Measurements from ENCODE around the gene FNDC3B. TPM values are rescaled to one million over a fixed set of nuclear protein-coding genes. Genes with fewer than 3 reads are reported as not detected.

FNDC3B gene
- total RNA-seq, 2 donors from 2014 or later, result 80.6 to 107 TPM

DNA sequence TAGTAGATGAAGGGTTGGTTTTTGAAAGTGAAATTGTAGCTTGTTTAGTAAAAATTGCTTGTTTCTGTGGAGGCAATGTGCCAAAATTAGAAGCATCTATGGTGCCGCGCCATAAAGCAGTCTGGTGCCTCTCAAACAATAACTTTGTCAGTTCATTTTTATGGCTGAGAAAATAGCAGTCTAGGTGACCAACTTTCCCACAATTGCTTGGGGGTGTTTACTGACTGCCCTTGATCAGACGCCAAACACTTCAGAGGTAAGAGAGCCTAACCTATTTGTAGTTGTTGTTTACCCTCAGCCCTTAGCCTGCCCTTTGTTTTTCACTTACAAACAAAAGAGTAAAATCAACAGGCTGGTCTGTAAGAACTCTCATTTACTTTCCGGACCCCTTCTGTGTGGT, 174.5 kb downstream of the FNDC3B start:
- no peak for DNase-seq
- Histone ChIP-seq H3K4me3 (ENCODE audit: low read length) (peak overlapping the region; percentile 42), H3K27me3 (ENCODE audit: control insufficient read depth, insufficient read depth, low read length, poor library complexity, severe bottlenecking) (no peaks in the 10 kb centered on the region), H3K36me3 (ENCODE audit: control insufficient read depth, insufficient read depth, low read length) (peaks cover 28% of the 10 kb centered on the region), H3K4me1 (ENCODE audit: control insufficient read depth, insufficient read depth, low read length) (peaks cover 17% of the 10 kb centered on the region), H3K27ac (ENCODE audit: low read depth, low read length) (no peak overlapping the region), H3K9me3 (ENCODE audit: control insufficient read depth, low read length) (no peaks in the 10 kb centered on the region), H3K9ac (ENCODE audit: extremely low read depth, low read length, poor library complexity, severe bottlenecking) (no peak overlapping the region)
- no peaks in the 10 kb centered on the region for H3K27me3 Mint-ChIP-seq (ENCODE audit: insufficient read depth)
- peaks cover 68% of the 10 kb centered on the region for H3K4me1 Mint-ChIP-seq
- H3K36me3 Mint-ChIP-seq (ENCODE audit: low read depth), result peaks cover 7% of the 10 kb centered on the region
- H3K27ac Mint-ChIP-seq, result peak overlapping the region; percentile 74
- WGBS, 2 experiments (ENCODE audit: insufficient coverage in 1 of 2, insufficient read length in 1 of 2), result 58 to 80% methylated on average over 1 to 3 of the region's 4 CpGs
- no peak for TF ChIP-seq CTCF (conservative IDR thresholded peaks at IDR 0.05)
- no peaks in the 10 kb centered on the region for H3K9me3 Mint-ChIP-seq
- peak overlapping the region; percentile 23 for H3K4me3 Mint-ChIP-seq

DNA sequence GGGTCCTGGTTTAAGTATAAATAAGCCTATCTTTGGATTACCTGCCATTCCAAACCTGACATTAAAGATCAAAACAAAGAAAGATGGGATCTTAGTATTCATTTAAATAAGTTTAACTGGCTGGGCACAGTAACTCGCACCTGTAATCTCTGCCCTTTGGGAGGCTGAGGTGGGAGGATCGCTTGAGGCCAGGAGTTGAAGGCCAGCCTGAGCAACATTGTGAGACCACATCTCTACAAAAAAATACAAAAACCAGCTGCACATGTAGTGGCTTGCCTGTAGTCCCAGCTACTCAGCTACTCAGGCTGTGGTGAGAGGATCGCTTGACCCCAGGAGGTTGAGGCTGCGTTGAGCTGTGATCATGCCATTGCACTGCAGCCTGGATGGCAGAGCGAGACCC, 176.9 kb downstream of the FNDC3B start:
- H3K9me3 ChIP-seq (ENCODE audit: control insufficient read depth, low read length), result no peaks in the 10 kb centered on the region
- Mint-ChIP-seq H3K4me3 (no peak overlapping the region), H3K36me3 (ENCODE audit: low read depth) (no peaks in the 10 kb centered on the region), H3K9me3 (no peaks in the 10 kb centered on the region), H3K27me3 (ENCODE audit: insufficient read depth) (no peaks in the 10 kb centered on the region), H3K4me1 (peaks cover 72% of the 10 kb centered on the region), H3K27ac (no peak overlapping the region)
- H3K4me3 ChIP-seq (ENCODE audit: low read length), result no peak overlapping the region
- H3K27me3 ChIP-seq (ENCODE audit: control insufficient read depth, insufficient read depth, low read length, poor library complexity, severe bottlenecking), result no peaks in the 10 kb centered on the region
- no peak for TF ChIP-seq CTCF (conservative IDR thresholded peaks at IDR 0.05)
- H3K9ac ChIP-seq (ENCODE audit: extremely low read depth, low read length, poor library complexity, severe bottlenecking), result no peak overlapping the region
- no peak for DNase-seq
- H3K36me3 ChIP-seq (ENCODE audit: control insufficient read depth, insufficient read depth, low read length), result peaks cover 13% of the 10 kb centered on the region
- no peak overlapping the region for H3K27ac ChIP-seq (ENCODE audit: low read depth, low read length)
- peaks cover 18% of the 10 kb centered on the region for H3K4me1 ChIP-seq (ENCODE audit: control insufficient read depth, insufficient read depth, low read length)
- WGBS, 2 experiments (ENCODE audit: insufficient coverage in 1 of 2, insufficient read length in 1 of 2), result 94 to 97% methylated on average over 3 to 5 of the region's 5 CpGs

- H3K9ac ChIP-seq (ENCODE audit: extremely low read depth, low read length, poor library complexity, severe bottlenecking), result no peak overlapping the region
- no peak overlapping the region for H3K4me3 ChIP-seq (ENCODE audit: low read length)
- 93 to 94% methylated on average over 3 of the region's 3 CpGs for WGBS, 2 experiments (ENCODE audit: insufficient coverage in 1 of 2, insufficient read length in 1 of 2)
- H3K4me1 ChIP-seq (ENCODE audit: control insufficient read depth, insufficient read depth, low read length), result peaks cover 20% of the 10 kb centered on the region
- H3K9me3 ChIP-seq (ENCODE audit: control insufficient read depth, low read length), result no peaks in the 10 kb centered on the region
- no peaks in the 10 kb centered on the region for H3K36me3 Mint-ChIP-seq (ENCODE audit: low read depth)
- no peaks in the 10 kb centered on the region for H3K9me3 Mint-ChIP-seq
- DNase-seq, result no peak
- H3K4me3 Mint-ChIP-seq, result no peak overlapping the region
- no peak for TF ChIP-seq CTCF (conservative IDR thresholded peaks at IDR 0.05)
- peaks cover 78% of the 10 kb centered on the region for H3K4me1 Mint-ChIP-seq
- no peaks in the 10 kb centered on the region for H3K27me3 ChIP-seq (ENCODE audit: control insufficient read depth, insufficient read depth, low read length, poor library complexity, severe bottlenecking)
- H3K27ac ChIP-seq (ENCODE audit: low read depth, low read length), result peak overlapping the region; percentile 13
- peaks cover 11% of the 10 kb centered on the region for H3K36me3 ChIP-seq (ENCODE audit: control insufficient read depth, insufficient read depth, low read length)
- no peaks in the 10 kb centered on the region for H3K27me3 Mint-ChIP-seq (ENCODE audit: insufficient read depth)
- H3K27ac Mint-ChIP-seq, result no peak overlapping the region
Observed at GRCh38 chr3:172216911-172217310, 177.5 kb downstream of the FNDC3B start.

Data from endodermal cell (in vitro differentiated cells).